Measurements from ENCODE around the gene PFKFB3. TPM values are rescaled to one million over a fixed set of nuclear protein-coding genes. Genes with fewer than 3 reads are reported as not detected.
A peak's percentile ranks its signal among the peaks of the same experiment; 100 is the strongest.

Gene PFKFB3
- total and polyA plus RNA-seq, 2 of the 13 experiments (the other 11 are each of a cell fraction or from before 2014, with no cell fraction given): 1.2 to 13.3 TPM

DNA sequence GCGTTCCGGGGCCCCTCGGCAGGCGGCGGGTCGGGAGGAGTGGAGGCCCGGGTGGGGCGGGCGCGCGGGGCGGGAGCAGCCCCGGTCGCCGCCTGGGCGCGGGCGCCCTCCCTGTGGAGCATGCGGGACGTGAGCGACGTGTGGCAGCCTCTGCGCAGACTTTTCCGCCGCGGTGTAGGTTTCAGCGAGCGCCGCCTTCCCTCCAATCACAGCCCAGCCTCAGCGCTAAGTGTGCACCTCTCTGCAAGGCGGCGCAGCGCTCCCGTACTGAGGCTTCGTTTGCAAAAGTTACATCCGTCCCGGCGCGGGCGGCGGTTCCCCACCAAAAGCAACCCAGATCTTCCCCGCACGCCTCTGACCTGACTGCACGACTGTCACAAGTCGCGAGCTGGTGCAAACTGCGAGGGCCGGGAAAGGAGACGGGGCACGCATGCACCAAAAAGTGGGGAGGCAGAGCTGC, 1.2 kb upstream of the PFKFB3 start (continued):
- TF ChIP-seq, protein P1, sequence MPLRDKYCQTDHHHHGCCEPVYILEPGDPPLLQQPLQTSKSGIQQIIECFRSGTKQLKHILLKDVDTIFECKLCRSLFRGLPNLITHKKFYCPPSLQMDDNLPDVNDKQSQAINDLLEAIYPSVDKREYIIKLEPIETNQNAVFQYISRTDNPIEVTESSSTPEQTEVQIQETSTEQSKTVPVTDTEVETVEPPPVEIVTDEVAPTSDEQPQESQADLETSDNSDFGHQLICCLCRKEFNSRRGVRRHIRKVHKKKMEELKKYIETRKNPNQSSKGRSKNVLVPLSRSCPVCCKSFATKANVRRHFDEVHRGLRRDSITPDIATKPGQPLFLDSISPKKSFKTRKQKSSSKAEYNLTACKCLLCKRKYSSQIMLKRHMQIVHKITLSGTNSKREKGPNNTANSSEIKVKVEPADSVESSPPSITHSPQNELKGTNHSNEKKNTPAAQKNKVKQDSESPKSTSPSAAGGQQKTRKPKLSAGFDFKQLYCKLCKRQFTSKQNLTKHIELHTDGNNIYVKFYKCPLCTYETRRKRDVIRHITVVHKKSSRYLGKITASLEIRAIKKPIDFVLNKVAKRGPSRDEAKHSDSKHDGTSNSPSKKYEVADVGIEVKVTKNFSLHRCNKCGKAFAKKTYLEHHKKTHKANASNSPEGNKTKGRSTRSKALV (CRISPR knock-in tag; IDR thresholded peaks at IDR 0.05): 0 out of 2 replicates have a peak, but pooled peaks have one; percentile 41
- TF ChIP-seq ZNF780A (CRISPR knock-in tag; IDR thresholded peaks at IDR 0.05) (no peak), ZNF431 (CRISPR knock-in tag; IDR thresholded peaks at IDR 0.05; ENCODE audit: borderline replicate concordance, low read depth) (peak; percentile 47; the same call in 1 of the 2 replicates), ZBTB42 (CRISPR knock-in tag; IDR thresholded peaks at IDR 0.05) (no peak), ZNF121 (CRISPR knock-in tag; IDR thresholded peaks at IDR 0.05) (no peak), MIER2 (CRISPR knock-in tag; IDR thresholded peaks at IDR 0.05) (no peak)
- TF ChIP-seq, protein P2, sequence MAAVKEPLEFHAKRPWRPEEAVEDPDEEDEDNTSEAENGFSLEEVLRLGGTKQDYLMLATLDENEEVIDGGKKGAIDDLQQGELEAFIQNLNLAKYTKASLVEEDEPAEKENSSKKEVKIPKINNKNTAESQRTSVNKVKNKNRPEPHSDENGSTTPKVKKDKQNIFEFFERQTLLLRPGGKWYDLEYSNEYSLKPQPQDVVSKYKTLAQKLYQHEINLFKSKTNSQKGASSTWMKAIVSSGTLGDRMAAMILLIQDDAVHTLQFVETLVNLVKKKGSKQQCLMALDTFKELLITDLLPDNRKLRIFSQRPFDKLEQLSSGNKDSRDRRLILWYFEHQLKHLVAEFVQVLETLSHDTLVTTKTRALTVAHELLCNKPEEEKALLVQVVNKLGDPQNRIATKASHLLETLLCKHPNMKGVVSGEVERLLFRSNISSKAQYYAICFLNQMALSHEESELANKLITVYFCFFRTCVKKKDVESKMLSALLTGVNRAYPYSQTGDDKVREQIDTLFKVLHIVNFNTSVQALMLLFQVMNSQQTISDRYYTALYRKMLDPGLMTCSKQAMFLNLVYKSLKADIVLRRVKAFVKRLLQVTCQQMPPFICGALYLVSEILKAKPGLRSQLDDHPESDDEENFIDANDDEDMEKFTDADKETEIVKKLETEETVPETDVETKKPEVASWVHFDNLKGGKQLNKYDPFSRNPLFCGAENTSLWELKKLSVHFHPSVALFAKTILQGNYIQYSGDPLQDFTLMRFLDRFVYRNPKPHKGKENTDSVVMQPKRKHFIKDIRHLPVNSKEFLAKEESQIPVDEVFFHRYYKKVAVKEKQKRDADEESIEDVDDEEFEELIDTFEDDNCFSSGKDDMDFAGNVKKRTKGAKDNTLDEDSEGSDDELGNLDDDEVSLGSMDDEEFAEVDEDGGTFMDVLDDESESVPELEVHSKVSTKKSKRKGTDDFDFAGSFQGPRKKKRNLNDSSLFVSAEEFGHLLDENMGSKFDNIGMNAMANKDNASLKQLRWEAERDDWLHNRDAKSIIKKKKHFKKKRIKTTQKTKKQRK (IDR thresholded peaks at IDR 0.05; ENCODE audit: low read length): no peak
- TF ChIP-seq, protein P3, sequence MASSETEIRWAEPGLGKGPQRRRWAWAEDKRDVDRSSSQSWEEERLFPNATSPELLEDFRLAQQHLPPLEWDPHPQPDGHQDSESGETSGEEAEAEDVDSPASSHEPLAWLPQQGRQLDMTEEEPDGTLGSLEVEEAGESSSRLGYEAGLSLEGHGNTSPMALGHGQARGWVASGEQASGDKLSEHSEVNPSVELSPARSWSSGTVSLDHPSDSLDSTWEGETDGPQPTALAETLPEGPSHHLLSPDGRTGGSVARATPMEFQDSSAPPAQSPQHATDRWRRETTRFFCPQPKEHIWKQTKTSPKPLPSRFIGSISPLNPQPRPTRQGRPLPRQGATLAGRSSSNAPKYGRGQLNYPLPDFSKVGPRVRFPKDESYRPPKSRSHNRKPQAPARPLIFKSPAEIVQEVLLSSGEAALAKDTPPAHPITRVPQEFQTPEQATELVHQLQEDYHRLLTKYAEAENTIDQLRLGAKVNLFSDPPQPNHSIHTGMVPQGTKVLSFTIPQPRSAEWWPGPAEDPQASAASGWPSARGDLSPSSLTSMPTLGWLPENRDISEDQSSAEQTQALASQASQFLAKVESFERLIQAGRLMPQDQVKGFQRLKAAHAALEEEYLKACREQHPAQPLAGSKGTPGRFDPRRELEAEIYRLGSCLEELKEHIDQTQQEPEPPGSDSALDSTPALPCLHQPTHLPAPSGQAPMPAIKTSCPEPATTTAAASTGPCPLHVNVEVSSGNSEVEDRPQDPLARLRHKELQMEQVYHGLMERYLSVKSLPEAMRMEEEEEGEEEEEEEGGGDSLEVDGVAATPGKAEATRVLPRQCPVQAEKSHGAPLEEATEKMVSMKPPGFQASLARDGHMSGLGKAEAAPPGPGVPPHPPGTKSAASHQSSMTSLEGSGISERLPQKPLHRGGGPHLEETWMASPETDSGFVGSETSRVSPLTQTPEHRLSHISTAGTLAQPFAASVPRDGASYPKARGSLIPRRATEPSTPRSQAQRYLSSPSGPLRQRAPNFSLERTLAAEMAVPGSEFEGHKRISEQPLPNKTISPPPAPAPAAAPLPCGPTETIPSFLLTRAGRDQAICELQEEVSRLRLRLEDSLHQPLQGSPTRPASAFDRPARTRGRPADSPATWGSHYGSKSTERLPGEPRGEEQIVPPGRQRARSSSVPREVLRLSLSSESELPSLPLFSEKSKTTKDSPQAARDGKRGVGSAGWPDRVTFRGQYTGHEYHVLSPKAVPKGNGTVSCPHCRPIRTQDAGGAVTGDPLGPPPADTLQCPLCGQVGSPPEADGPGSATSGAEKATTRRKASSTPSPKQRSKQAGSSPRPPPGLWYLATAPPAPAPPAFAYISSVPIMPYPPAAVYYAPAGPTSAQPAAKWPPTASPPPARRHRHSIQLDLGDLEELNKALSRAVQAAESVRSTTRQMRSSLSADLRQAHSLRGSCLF (CRISPR knock-in tag; IDR thresholded peaks at IDR 0.05; ENCODE audit: borderline replicate concordance): 0 out of 2 replicates have a peak, but pooled peaks have one; percentile 41
- TF ChIP-seq, protein P4, sequence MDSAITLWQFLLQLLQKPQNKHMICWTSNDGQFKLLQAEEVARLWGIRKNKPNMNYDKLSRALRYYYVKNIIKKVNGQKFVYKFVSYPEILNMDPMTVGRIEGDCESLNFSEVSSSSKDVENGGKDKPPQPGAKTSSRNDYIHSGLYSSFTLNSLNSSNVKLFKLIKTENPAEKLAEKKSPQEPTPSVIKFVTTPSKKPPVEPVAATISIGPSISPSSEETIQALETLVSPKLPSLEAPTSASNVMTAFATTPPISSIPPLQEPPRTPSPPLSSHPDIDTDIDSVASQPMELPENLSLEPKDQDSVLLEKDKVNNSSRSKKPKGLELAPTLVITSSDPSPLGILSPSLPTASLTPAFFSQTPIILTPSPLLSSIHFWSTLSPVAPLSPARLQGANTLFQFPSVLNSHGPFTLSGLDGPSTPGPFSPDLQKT (CRISPR knock-in tag; IDR thresholded peaks at IDR 0.05; ENCODE audit: borderline replicate concordance): no peak
- TF ChIP-seq, protein P5, sequence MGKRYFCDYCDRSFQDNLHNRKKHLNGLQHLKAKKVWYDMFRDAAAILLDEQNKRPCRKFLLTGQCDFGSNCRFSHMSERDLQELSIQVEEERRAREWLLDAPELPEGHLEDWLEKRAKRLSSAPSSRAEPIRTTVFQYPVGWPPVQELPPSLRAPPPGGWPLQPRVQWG (CRISPR knock-in tag; IDR thresholded peaks at IDR 0.05; ENCODE audit: borderline replicate concordance, low read depth): no peak
- TF ChIP-seq, protein P6, sequence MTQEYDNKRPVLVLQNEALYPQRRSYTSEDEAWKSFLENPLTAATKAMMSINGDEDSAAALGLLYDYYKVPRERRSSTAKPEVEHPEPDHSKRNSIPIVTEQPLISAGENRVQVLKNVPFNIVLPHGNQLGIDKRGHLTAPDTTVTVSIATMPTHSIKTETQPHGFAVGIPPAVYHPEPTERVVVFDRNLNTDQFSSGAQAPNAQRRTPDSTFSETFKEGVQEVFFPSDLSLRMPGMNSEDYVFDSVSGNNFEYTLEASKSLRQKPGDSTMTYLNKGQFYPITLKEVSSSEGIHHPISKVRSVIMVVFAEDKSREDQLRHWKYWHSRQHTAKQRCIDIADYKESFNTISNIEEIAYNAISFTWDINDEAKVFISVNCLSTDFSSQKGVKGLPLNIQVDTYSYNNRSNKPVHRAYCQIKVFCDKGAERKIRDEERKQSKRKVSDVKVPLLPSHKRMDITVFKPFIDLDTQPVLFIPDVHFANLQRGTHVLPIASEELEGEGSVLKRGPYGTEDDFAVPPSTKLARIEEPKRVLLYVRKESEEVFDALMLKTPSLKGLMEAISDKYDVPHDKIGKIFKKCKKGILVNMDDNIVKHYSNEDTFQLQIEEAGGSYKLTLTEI (CRISPR knock-in tag; conservative IDR thresholded peaks at IDR 0.05): no peak
- TF ChIP-seq, protein P7, sequence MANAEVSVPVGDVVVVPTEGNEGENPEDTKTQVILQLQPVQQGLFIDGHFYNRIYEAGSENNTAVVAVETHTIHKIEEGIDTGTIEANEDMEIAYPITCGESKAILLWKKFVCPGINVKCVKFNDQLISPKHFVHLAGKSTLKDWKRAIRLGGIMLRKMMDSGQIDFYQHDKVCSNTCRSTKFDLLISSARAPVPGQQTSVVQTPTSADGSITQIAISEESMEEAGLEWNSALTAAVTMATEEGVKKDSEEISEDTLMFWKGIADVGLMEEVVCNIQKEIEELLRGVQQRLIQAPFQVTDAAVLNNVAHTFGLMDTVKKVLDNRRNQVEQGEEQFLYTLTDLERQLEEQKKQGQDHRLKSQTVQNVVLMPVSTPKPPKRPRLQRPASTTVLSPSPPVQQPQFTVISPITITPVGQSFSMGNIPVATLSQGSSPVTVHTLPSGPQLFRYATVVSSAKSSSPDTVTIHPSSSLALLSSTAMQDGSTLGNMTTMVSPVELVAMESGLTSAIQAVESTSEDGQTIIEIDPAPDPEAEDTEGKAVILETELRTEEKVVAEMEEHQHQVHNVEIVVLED (CRISPR knock-in tag; IDR thresholded peaks at IDR 0.05; ENCODE audit: borderline replicate concordance): peak; percentile 35; the same call in 1 of the 2 replicates
